ENCODE data around the gene TTC32.

The TTC32 gene

DNA sequence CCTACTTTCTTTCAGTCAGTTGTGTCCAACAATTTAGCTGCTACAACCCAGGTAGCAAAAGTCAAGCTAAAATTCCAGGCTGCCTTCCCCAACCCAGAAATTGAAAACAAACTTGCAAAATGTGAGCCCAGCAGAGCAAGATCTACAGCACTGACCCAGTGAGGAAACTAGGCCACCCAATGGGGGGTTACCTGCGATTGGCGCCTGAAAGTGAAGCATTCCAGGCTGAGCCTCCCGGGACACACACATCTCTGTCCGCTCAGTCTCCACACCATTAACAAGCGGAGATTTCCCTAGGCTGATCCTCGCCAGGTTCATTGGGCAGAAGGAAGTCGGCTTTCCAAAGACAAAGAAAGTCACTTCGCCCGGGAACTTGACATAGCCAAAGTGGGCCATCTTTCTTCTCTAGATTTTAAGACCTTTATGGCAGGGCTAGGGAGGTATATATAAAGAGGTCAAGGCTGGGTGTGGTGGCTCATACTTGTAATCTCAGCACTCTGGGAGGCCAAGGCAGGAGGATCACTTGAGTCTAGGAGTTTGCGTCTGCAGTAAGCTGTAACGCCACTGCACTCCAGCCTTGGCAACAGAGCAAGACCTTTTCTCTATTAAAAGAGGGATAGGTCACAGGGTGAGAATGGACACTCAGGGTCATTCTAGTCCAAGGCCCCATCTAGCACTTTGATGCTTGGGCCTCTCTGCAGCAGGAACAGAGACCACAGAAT, 53.6 kb downstream of the TTC32 start:
- DNase-seq, result no peak

DNA sequence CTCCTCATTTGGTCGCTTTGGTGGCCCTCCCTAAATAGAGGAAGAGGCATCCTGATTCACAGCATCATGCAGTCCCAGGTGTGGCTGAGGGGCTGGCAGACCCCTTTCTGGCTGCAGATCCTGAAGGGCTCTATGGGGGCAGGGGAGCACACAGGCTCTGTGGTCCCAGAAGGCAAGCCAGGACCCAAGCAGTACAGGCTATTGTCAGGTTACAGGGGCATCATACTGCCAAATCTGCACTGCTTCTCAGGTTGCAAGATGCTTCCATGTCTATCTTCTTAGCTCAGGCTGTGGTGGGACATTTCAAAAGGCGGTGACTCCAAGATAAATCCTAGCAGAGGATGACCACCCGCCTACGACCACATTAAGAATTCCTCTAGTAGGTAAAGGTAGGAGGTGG, 54.3 kb downstream of the TTC32 start:
- no peak for DNase-seq

All from stimulated activated CD4-positive, alpha-beta T cell treated with anti-CD3 and anti-CD28 coated beads, Interleukin-12 subunit alpha, Interleukin-12 subunit beta, amount 100 ng/mL, for 4 hours (primary cell).